Panc1 (cell line): ENCODE results near the gene TEF. TPM values are rescaled to one million over a fixed set of nuclear protein-coding genes. Genes with fewer than 3 reads are reported as not detected.

Experiments
- ATAC-seq: fragments of 200-7000 bp; cut with Tn5 transposase; 2 replicates; pipeline ENCODE4 v1.9.1; 2020; ENCODE audit warnings: mild to moderate bottlenecking, moderate library complexity
- BruUV-seq: library from RNA; stranded (reverse); fragments of 400-500 nt; replicated peaks from 2 replicates; lab custom pipeline; 2021; lab: Mats Ljungman, UMichigan
- CTCF ChIA-PET: fragments of 300-600 bp; sonication (Branson Sonifier 250); formaldehyde crosslinking; loops from one replicate; lab custom pipeline; 2022; ENCODE audit warnings: antibody characterized with exemption; lab: Charles Lee
- POLR2A ChIA-PET: fragments of 300-600 bp; sonication (Branson Sonifier 250); formaldehyde crosslinking; loops from one replicate; lab custom pipeline; 2022; ENCODE audit warnings: antibody characterized with exemption; lab: Charles Lee
- DNase-seq: peaks from one replicate; pipeline ENCODE4 v3.0.0-alpha.2; 2010; ENCODE audit warnings: low read depth, low spot score
- H3K27ac ChIP-seq: 2 replicates; pipeline ENCODE4 v1.5.1; 2011; ENCODE audit warnings: mild to moderate bottlenecking, low read length, inconsistent platforms
- H3K27me3 ChIP-seq: fragments of 200-500 bp; sonication (Bioruptor generic); 2 replicates; pipeline ENCODE4 v1.6.0; 2014; ENCODE audit warnings: low read length, inconsistent platforms; ENCODE audit not compliant: control insufficient read depth, insufficient read depth
- H3K36me3 ChIP-seq: fragments of 200-500 bp; sonication (Bioruptor generic); 2 replicates; pipeline ENCODE4 v1.5.1; 2014; ENCODE audit warnings: inconsistent platforms, mild to moderate bottlenecking, low read length, moderate library complexity; ENCODE audit not compliant: control insufficient read depth, insufficient read depth
- H3K4me1 ChIP-seq: 2 replicates; pipeline ENCODE4 v1.5.1; 2011; ENCODE audit warnings: inconsistent platforms, mild to moderate bottlenecking, low read length, moderate library complexity; ENCODE audit not compliant: control insufficient read depth, insufficient read depth
- H3K4me3 ChIP-seq, 2 experiments: 2 replicates each; pipeline ENCODE4 v1.5.1; 2011 to 2012; ENCODE audit warnings: low read depth in 2 of 2, low read length in 2 of 2, mild to moderate bottlenecking in 2 of 2, inconsistent platforms in 1 of 2, moderate library complexity in 1 of 2
- H3K9me3 ChIP-seq: fragments of 200-500 bp; sonication (Bioruptor generic); 2 replicates; pipeline ENCODE4 v1.5.1; 2014; ENCODE audit warnings: low read depth, mild to moderate bottlenecking, inconsistent platforms, low read length, moderate library complexity; ENCODE audit not compliant: control insufficient read depth, insufficient read depth
- POLR2AphosphoS5 ChIP-seq: IDR thresholded peaks from 2 replicates; pipeline ENCODE4 v1.6.1; 2012; ENCODE audit warnings: mild to moderate bottlenecking, low read depth, low read length, moderate library complexity
- SIN3A ChIP-seq: IDR thresholded peaks from 2 replicates; pipeline ENCODE4 v1.6.1; 2012; ENCODE audit warnings: low read depth, mild to moderate bottlenecking, low read length, moderate library complexity, borderline replicate concordance; ENCODE audit not compliant: insufficient read depth
- TCF7L2 ChIP-seq: IDR thresholded peaks from 2 replicates; pipeline ENCODE4 v1.6.1; 2011; ENCODE audit warnings: mild to moderate bottlenecking, low read depth, low read length, inconsistent platforms
- in situ Hi-C: cut with HindIII; loops from 2 replicates; pipeline ENCODE4 v1.10.0; 2016; ENCODE audit warnings: low sequenced_read_pairs, low pct_unique_long_range_greater_than_20kb
- intact Hi-C: fragments of 100-400 bp; cut with micrococcal nuclease; formaldehyde crosslinking; loops from one replicate; pipeline ENCODE4 v1.10.0; 2022; ENCODE audit not compliant: unreplicated experiment
- total RNA-seq: library from RNA; stranded (reverse); gene quantifications from one replicate; pipeline ENCODE4 v1.2.1, GENCODE V29; 2021; ENCODE audit not compliant: unreplicated experiment
- TF ChIP-seq, protein P1 (sequence below): fragments of 450-650 bp; IDR thresholded peaks from 2 replicates; pipeline ENCODE4 v1.5.1; 2017; ENCODE audit warnings: mild to moderate bottlenecking
- TF ChIP-seq, protein P2 (sequence below), 2 experiments: IDR thresholded peaks; 2 replicates each; pipeline ENCODE4 v1.6.1; 2011 to 2012; ENCODE audit warnings: low read depth in 2 of 2, control low read depth in 1 of 2, low read length in 1 of 2, mild to moderate bottlenecking in 1 of 2, moderate library complexity in 1 of 2; ENCODE audit not compliant: insufficient read depth in 1 of 2

The TEF gene
- total RNA-seq, 1 experiment from 2014 or later, result 7.8 TPM

DNA sequence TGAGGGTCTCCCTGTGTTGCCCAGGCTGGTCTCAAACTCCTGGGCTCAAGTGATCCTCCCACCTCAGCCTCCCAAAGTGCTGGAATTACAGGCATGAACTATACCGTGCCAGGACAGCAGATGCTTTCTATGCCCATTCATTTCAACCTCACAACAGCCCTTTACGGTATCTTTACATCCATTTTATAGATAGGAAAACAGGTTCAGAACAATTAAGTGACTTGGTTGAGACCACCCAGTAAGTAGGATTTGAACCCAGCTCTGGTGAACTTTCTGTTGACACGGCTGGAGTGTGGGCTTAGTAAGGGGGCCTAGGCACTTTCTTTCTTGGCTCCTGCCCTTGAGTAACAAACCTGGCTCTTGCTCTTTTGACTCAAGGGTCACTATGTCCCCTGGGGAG is 25.7 kb downstream of the TEF start:
- no peaks in the 10 kb centered on the region for H3K27me3 ChIP-seq
- H3K4me3 ChIP-seq, result no peak overlapping the region
- DNase-seq (no peak), ATAC-seq (no peak)
- ChIA-PET CTCF (interaction anchor here (0.7 kb wide), 1 partner anchor 26 kb away, joined by 6 read pairs; the partner anchor contains the start of gene TEF), POLR2A (no interaction called here)
- BruUV-seq, result no TSS peak
- TF ChIP-seq TCF7L2, result no peak
- TF ChIP-seq, protein P1, sequence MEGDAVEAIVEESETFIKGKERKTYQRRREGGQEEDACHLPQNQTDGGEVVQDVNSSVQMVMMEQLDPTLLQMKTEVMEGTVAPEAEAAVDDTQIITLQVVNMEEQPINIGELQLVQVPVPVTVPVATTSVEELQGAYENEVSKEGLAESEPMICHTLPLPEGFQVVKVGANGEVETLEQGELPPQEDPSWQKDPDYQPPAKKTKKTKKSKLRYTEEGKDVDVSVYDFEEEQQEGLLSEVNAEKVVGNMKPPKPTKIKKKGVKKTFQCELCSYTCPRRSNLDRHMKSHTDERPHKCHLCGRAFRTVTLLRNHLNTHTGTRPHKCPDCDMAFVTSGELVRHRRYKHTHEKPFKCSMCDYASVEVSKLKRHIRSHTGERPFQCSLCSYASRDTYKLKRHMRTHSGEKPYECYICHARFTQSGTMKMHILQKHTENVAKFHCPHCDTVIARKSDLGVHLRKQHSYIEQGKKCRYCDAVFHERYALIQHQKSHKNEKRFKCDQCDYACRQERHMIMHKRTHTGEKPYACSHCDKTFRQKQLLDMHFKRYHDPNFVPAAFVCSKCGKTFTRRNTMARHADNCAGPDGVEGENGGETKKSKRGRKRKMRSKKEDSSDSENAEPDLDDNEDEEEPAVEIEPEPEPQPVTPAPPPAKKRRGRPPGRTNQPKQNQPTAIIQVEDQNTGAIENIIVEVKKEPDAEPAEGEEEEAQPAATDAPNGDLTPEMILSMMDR, result no peak
- TF ChIP-seq SIN3A, result no peak
- no peak for TF ChIP-seq POLR2AphosphoS5
- TF ChIP-seq, protein P2, sequence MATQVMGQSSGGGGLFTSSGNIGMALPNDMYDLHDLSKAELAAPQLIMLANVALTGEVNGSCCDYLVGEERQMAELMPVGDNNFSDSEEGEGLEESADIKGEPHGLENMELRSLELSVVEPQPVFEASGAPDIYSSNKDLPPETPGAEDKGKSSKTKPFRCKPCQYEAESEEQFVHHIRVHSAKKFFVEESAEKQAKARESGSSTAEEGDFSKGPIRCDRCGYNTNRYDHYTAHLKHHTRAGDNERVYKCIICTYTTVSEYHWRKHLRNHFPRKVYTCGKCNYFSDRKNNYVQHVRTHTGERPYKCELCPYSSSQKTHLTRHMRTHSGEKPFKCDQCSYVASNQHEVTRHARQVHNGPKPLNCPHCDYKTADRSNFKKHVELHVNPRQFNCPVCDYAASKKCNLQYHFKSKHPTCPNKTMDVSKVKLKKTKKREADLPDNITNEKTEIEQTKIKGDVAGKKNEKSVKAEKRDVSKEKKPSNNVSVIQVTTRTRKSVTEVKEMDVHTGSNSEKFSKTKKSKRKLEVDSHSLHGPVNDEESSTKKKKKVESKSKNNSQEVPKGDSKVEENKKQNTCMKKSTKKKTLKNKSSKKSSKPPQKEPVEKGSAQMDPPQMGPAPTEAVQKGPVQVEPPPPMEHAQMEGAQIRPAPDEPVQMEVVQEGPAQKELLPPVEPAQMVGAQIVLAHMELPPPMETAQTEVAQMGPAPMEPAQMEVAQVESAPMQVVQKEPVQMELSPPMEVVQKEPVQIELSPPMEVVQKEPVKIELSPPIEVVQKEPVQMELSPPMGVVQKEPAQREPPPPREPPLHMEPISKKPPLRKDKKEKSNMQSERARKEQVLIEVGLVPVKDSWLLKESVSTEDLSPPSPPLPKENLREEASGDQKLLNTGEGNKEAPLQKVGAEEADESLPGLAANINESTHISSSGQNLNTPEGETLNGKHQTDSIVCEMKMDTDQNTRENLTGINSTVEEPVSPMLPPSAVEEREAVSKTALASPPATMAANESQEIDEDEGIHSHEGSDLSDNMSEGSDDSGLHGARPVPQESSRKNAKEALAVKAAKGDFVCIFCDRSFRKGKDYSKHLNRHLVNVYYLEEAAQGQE (IDR thresholded peaks at IDR 0.05; ENCODE audit: insufficient read depth in 1 of 2, low read depth in 2 of 2, low read length in 1 of 2), result no peak
- in situ Hi-C loops (no loop called here), intact Hi-C loops (no loop called here)
- H3K9me3 ChIP-seq, result no peaks in the 10 kb centered on the region
- H3K27ac ChIP-seq, result no peak overlapping the region
- no peaks in the 10 kb centered on the region for H3K36me3 ChIP-seq
- peaks cover 6% of the 10 kb centered on the region for H3K4me1 ChIP-seq

DNA sequence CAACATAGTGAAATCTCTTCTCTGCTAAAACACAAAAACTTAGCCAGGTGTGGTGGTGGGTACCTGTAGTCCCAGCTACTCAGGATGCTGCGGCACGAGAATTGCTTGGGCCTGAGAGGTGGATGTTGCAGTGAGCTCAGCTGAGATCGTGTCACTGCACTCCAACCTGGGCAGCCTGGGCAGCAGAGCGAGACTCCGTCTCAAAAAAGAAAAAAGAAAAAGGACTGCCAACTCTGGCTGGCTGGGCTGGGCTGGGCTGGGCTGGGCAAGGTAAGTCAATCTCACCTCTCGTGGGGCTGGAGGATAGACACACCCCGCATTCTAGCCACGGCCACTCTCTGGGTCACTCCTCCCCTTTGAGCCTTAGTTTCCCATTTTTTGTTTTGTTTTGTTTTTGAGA is 26.9 kb downstream of the TEF start:
- Histone ChIP-seq H3K4me1 (peaks cover 10% of the 10 kb centered on the region), H3K27ac (no peak overlapping the region), H3K4me3 (no peak overlapping the region), H3K9me3 (no peaks in the 10 kb centered on the region), H3K27me3 (no peaks in the 10 kb centered on the region), H3K36me3 (no peaks in the 10 kb centered on the region)
- no peak for DNase-seq
- ChIA-PET CTCF (interaction anchor here (0.6 to 0.7 kb wide), 2 partner anchors 12 to 112 kb away, joined by 3 to 9 read pairs; no protein-coding TSS in a partner anchor), POLR2A (no interaction called here)
- intact Hi-C loops (no loop called here), in situ Hi-C loops (no loop called here)
- no TSS peak for BruUV-seq
- no peak for ATAC-seq
- TF ChIP-seq POLR2AphosphoS5 (no peak), SIN3A (no peak), TCF7L2 (no peak)
- TF ChIP-seq, protein P2 (IDR thresholded peaks at IDR 0.05; ENCODE audit: insufficient read depth in 1 of 2, low read depth in 2 of 2, low read length in 1 of 2), result no peak
- TF ChIP-seq, protein P1, result no peak
